Right ventricle myocardium inferior (tissue), 1 donor: ENCODE results near the gene PLEKHD1. TPM values are rescaled to one million over a fixed set of nuclear protein-coding genes. Genes with fewer than 3 reads are reported as not detected.

Experiments
- ATAC-seq: fragments of 200-7000 bp; cut with Tn5 transposase; one replicate; pipeline ENCODE4 v1.9.1; 2020; ENCODE audit warnings: mild to moderate bottlenecking, moderate library complexity
- DNase-seq: peaks from one replicate; pipeline ENCODE4 v3.0.0; 2021; ENCODE audit errors: missing footprints
- intact Hi-C: fragments of 100-400 bp; cut with DNase I; formaldehyde crosslinking; loops from one replicate; pipeline ENCODE4 v1.11.0; 2022
- total RNA-seq: library from RNA; stranded (reverse); fragmentation: NEBNext Ultra II Directional; extraction: Animal tissue kit (Norgen Biotek cat#: 25700); gene quantifications from one replicate; pipeline ENCODE4 v1.2.1, GENCODE V29; 2021
- donor health status: DM: no; HTN: yes; CAD: no; lungs with severe emphysema.

Gene PLEKHD1
- total RNA-seq, 1 donor from 2014 or later: 0.32 TPM

- ATAC-seq: no peak
- DNase-seq: no peak
- intact Hi-C loops: loop anchor here (5.0 kb wide), 1 partner anchor 34 kb away; the partner anchor contains the start of gene CCDC177
Measured at GRCh38 chr14:69538766-69539165, 54.2 kb downstream of the PLEKHD1 start.

DNA sequence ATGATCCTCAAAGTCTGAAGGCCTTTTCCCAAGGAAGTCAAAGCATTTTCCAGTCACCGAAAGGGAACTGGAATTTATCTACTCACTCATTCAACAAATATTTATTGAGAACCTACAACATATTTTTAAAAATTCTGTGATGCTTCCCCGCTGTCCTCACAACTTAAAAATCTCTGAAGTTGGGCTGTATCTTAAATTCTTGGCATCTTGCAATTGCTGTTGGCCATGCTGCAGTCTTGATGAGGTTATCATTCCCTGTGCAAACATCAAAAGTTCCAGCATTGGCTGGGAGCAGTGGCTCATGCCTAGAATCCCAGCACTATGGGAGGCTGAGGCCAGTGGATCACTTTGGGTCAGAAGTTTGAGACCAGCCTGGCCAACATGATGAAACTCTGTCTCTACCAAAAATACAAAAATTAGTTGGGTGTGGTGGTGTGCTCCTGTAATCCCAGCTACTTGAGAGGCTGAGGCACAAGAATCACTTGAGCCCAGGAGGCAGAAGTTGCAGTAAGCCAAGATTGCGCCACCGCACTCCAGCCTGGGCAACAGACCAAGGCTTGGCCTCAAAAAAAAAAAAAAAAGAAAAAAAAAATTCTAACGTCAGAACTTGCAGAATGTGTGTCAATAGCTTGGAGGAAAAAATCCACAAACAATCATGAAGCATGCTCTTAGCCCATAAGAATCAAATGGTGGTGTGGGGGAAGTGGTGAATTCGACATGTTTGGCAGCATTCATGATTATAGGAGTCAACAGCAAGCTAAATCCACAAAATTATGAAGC lies 55.3 kb downstream of the PLEKHD1 start:
- ATAC-seq (no peak), DNase-seq (peak; percentile 76)
- intact Hi-C loops: loop anchor here (5.0 kb wide), 1 partner anchor 32 kb away; the partner anchor contains the start of gene CCDC177

DNA sequence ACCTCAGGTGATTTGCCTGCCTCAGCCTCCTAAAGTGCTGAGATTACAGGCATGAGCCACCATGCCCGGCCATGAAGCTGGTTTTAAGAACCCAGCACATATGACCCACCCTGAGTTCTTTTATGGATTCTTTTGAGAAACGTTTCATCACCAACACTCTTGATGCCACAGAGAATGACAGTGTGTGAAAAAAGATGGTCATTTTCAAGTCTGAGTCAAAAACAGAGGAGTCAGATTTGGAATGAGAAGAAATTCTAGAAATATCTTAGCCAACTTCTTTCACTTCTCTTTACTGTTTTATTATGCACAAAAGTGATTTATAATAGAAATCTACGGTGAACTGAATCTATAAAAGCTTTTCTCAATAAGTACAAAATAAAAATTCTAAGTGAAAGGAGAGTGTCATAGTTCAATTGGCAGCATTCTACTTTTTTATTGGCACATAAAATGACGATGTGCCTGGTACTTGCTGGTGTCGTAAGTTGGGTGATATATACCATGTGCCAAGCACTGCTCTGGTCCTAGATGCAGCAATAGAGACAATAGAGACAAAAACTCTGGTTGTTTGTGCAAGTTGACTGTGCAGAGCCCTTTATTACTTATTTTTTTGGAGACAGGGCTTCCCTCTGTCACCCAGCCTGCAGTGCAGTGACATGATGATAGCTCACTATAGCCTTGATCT lies 56.3 kb downstream of the PLEKHD1 start:
- ATAC-seq (no peak), DNase-seq (no peak)
- intact Hi-C loops: no loop called here

- ATAC-seq (no peak), DNase-seq (no peak)
- intact Hi-C loops: no loop called here
Measured at GRCh38 chr14:69542311-69542710, 57.8 kb downstream of the PLEKHD1 start.

- intact Hi-C loops: no loop called here
Measured at GRCh38 chr14:69543341-69544115, 59.0 kb downstream of the PLEKHD1 start.

DNA sequence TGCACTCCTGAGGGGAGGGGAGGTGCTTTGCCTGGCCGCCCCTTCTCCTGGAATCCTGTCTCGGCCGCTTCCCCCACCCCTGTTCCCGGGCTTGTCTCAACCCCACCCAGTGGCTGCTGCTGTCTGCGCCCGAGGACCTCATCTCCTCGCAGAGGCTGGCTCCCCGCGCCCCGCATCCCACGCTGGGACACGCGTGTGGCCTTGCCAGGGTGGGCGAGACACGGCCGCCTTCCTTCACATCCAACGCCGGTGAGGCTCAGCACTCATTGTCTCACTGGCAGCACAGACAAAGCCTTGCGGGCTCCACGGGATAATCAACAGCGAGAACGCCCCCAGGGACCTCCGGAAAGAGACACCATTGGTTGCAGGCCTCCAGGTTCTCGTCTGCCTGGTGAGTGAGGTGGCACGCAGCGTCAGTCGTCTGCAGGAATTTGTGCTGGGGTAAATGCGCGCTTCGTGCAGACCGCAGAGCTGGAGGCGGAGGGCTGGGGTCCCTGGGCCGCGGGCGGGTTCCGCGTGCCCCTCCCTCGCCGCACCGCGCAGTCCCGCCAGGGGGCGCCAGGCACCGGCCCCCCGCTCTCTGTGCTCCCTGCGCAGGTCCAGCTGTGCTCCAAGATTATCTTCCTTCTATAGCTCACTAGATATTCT lies 63.3 kb downstream of the PLEKHD1 start:
- intact Hi-C loops: no loop called here
- ATAC-seq: peak; percentile 39
- no peak for DNase-seq

More at GRCh38 chr14:69543341-69544115, 59.0 kb downstream of the PLEKHD1 start:
- peak; percentile 81 for DNase-seq
- ATAC-seq: no peak

DNA sequence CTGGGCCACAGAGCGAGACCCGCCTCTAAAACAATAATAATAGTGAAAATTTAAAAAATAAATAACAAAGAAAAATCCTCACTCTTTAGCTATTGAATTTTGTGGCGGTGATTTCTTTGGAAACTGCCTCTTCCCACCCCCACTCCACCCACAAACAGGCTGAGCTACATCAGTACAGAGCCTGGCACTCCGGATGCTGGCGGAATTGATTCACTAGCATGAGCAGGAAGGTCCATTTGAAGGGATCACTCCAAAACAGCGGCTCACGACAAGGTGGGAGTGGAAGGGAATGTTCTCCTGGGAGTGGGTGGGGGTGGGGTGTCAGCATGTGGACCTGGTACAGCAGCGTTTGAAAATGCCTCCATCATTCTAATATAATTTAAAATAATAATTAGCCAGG lies 64.0 kb downstream of the PLEKHD1 start:
- intact Hi-C loops: no loop called here
- DNase-seq: no peak
- no peak for ATAC-seq

- DNase-seq (no peak), ATAC-seq (no peak)
- intact Hi-C loops: no loop called here
Measured at GRCh38 chr14:69551511-69551910, 67.0 kb downstream of the PLEKHD1 start.

- no peak for DNase-seq
- ATAC-seq: no peak
- intact Hi-C loops: no loop called here
Measured at GRCh38 chr14:69553252-69553651, 68.7 kb downstream of the PLEKHD1 start.

DNA sequence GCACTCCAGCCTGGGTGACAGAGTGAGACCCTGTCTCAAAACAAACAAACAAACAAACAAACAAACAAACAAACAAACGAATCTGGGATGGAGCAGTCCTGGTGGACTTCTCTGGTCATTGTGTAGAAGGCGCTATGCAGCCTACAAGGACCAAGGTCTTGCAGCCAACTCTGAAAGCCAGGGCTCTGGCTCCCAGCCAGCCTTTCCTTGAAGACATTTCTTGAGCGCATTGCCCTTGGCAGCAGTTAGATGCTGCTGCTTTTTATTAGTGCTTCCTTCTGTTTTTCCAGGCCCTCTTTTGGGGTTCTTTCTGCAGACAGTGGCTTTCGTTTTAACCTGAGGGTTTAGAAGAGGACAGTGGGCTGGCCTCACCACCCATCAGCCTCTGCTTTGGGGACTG lies 70.0 kb downstream of the PLEKHD1 start:
- DNase-seq (no peak), ATAC-seq (no peak)
- intact Hi-C loops: no loop called here

- no peak for ATAC-seq
- intact Hi-C loops: no loop called here
- DNase-seq: no peak
Measured at GRCh38 chr14:69558774-69559173, 74.2 kb downstream of the PLEKHD1 start.

DNA sequence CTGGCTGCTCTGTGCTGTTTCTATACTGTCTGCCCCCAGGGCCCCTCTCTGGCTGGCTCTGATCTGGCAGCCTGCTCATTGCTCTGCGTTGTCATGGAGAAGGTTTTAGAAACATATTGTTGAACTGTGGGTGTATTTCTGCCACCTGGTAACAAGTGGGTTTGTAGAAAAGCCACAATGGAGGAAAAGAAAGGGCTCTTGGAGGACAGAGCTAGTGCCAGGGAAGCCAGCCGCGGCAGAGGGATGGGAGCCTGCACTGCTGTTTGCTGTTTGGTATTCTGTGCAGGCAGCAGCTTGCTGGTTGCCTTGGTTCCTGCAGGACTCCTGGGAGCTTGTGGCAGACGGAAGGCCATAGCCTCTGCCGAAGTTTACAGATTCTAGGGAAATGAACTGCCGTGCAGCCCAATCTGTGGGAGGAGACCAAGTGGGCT lies 75.1 kb downstream of the PLEKHD1 start:
- no peak for ATAC-seq
- DNase-seq: no peak
- intact Hi-C loops: no loop called here

DNA sequence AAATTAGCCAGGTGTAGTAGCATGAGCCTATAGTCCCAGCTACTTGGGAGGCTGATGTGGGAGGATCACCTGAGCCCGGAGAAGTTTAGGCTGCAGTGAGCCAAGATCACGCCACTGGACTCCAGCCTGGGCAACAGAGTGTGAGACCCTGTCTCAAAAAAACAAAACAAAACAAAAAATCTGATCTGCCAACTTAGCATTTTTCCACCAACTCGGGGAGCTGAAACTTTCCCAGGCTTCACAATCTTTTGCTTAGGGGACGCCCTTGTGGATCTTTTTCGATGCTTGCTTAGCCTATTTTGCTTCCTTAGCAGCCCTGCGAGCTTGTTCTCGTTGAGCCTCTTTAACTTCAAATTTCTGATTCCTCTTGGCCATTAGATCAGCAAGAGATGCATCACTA lies 76.3 kb downstream of the PLEKHD1 start:
- DNase-seq: no peak
- no peak for ATAC-seq
- intact Hi-C loops: no loop called here

DNA sequence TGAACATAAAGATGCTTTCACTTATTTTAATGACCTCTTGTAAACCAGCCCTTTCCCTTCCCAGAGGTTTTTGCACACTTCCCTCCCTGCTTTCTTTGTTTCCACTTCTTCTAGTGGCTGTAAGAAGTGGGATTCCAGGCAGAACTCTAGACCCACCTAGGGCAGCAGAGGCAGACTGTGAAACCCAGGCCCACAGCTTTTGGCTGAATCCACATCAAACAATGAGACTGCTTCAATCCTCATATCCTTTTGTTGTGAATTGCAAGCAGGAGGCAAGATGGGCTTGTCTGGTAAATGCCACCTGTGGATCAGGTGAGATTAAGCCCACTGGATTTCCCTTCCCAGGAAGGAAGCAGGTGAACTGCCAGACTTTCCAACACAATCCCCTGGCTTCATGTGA lies 77.4 kb downstream of the PLEKHD1 start:
- DNase-seq (no peak), ATAC-seq (no peak)

GRCh38 chr14:69567563-69567962 lies 83.0 kb downstream of the PLEKHD1 start:
- DNase-seq (no peak), ATAC-seq (no peak)
- intact Hi-C loops: no loop called here

More for the DNA sequence above, 77.4 kb downstream of the PLEKHD1 start:
- intact Hi-C loops: no loop called here

DNA sequence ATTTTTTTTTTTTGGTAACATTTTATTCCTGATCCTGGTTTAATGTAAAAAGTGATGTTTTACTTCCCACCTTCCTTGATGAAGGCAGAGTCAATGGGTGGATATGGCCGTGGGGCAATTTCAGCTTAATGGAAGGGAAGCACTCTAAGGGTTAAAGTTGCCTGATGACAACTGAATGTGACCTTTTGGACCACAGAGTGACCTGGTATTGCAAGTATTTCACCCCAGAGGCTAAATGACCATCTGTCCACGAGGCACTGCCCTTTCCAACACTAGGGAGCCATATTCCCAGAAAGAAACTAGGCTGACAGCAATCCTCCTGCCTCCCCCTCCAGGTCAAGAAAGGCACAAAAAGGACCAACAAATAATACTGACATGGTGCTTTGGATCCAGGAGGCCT lies 85.3 kb downstream of the PLEKHD1 start:
- DNase-seq (no peak), ATAC-seq (no peak)
- intact Hi-C loops: loop anchor here (5.0 kb wide), 1 partner anchor 33 kb away; no protein-coding TSS in a partner anchor

DNA sequence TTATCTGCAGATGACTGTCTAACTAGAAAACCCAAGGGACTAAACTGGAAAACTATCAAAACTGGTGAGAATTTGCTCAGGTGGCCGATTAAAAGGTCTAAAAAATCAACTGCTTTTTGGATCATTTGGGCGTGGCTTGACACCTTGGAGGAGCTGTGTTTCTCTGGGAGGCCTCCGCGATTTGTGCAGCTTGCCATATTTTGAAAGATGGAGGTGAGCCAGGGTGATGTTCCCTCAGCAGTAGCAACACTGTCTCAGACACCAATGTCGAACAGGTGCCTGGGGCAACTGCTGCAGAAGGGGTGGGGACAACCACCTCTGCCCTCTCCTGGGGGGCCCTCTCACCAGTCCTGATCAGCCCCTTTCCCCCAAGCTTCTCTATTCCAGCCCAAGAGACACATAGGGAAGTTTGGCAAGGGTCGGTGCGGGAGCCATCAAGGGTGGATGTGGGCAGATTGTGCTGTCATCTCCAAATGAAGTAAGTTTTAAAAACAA lies 86.4 kb downstream of the PLEKHD1 start:
- no peak for ATAC-seq
- intact Hi-C loops: loop anchor here (5.0 kb wide), 1 partner anchor 34 kb away; no protein-coding TSS in a partner anchor
- DNase-seq: no peak

DNA sequence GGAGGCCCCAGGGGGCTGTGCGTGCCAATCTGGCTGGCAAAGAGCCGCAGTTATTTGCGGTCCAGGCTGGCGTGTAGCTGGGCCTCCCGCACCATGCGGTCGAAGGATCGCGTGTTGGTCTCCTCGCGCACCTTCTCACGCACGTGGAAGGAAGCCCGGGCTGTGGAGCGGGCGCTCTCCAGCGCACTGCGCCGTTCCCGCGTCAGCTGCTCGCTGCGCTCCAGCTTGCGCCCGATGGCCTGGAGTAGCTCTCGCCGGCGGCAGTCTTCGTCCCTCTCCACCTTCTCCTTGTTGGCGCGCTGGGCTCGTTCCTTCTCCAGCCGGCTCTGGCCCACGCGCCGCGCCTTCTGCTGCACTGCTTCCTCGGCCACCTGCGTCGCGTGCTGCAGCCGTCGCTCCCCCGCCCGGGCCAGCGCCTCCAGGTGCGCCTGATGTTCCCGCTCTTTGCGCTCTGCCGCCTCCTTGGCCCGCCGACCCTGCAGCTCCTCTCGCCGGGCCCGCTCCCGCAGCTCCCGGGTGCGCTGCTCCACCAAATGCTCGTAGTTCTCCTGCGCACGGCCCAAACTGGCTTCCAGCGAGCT lies 87.0 kb downstream of the PLEKHD1 start:
- ATAC-seq: no peak
- intact Hi-C loops: loop anchor here (5.0 kb wide), 1 partner anchor 34 kb away; no protein-coding TSS in a partner anchor
- DNase-seq: peak; percentile 45
